Fibroblast of villous mesenchyme (primary cell): ENCODE results near the gene RPE65. TPM values are rescaled to one million over a fixed set of nuclear protein-coding genes. Genes with fewer than 3 reads are reported as not detected.

Source experiments
- DNase-seq: peaks from one replicate; pipeline ENCODE4 v3.0.0-alpha.2; 2010; ENCODE audit warnings: low read depth
- H3K4me3 ChIP-seq: 2 replicates; pipeline ENCODE4 v1.5.1; 2011; ENCODE audit warnings: low read depth, mild to moderate bottlenecking, low read length
- CTCF ChIP-seq: IDR thresholded peaks from 2 replicates; pipeline ENCODE4 v1.5.1; 2012; ENCODE audit warnings: low read depth, mild to moderate bottlenecking, low read length; ENCODE audit not compliant: insufficient read depth
- total RNA-seq: library from RNA; depleted of rRNA; stranded (reverse); fragments of >200 nt; gene quantifications from 2 replicates; pipeline ENCODE4 v1.2.3, GENCODE V29; 2012

The RPE65 gene
- total RNA-seq, 1 donor: not detected

DNA sequence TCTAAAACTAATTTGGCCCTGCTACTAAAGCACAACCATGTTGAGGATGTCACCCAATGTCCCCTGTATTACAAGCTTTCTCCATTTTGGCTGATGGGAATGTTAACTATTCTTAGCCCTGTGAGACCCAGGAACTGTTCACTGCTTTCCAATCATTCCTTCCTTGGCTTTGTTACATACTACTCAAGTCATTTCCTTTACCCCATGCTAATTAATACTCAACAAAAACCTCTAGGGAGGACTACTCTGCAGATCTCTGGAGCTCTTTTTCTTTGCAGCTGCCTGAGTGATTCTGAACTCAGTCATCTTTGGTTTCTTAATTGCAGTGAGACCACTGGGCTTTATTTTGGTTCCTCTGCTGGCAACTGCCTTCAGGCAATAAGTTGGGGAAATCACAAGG, 23.3 kb upstream of the RPE65 start:
- H3K4me3 ChIP-seq: no peak overlapping the region
- DNase-seq: no peak
- no peak for TF ChIP-seq CTCF

GRCh38 chr1:68470388-68470970, 20.7 kb upstream of the RPE65 start:
- DNase-seq: peak; percentile 34
- peak; percentile 74 for TF ChIP-seq CTCF

DNA sequence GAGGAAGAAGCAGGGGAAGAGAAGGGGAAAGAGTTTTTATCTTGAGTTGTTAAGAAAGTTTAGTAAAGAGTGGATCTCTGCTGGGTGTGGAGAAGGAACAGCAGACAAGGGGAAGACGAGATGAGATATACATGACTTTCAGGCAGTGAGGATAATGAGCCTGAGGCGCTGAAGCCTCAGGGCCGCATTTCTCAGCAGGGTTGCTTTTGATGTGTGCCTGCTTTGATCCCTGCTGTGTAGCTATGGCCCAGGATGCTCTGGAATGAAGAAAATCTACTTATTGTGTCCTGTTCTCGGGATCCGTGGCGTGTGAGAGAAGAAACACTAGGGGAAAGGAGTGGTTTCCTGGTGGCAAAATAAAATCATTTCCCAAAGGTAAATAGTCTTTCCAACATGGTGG, 15.1 kb upstream of the RPE65 start:
- no peak overlapping the region for H3K4me3 ChIP-seq
- TF ChIP-seq CTCF: no peak
- DNase-seq: no peak

More at GRCh38 chr1:68470388-68470970, 20.7 kb upstream of the RPE65 start:
- no peak overlapping the region for H3K4me3 ChIP-seq

DNA sequence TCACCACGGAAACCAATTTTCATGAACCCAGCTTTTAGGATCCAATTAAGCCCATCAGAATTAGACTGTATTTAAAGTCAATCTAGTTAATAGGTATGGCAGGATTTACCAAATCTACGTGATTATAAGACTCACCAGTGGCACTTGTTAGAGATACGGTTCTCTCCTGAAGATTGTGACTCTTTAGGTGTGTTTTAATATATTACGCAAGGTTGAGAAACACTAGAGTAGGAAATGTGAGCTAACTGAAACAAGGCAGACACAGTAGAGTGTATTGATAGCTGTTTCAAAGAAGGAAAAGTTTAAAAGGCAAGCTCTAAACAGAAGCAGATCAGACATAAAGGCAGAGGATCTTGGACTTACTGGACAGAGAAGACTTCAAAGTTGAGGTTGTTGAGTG, 11.2 kb upstream of the RPE65 start:
- no peak overlapping the region for H3K4me3 ChIP-seq
- DNase-seq: no peak
- TF ChIP-seq CTCF: no peak

DNA sequence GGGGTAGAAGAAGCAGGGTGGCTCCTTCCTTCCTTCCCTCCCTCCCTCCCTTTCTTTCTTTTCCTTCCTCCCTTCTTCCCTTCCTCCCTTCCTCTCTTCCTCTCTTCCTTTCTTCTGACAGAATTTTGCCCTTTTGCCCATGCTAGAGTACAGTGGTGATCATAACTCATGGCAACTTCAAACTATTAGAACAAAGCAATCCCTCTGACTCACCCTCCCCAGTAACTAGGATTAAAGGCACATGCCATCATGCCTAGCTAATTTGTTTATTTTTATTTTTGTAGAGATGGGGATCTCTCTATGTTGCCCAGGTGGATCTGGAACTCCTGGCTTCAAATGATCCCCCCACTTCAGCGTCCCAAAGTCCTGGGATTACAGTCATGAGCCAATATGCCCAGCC, 10.0 kb upstream of the RPE65 start:
- TF ChIP-seq CTCF: no peak
- DNase-seq: peak; percentile 3
- no peak overlapping the region for H3K4me3 ChIP-seq

DNA sequence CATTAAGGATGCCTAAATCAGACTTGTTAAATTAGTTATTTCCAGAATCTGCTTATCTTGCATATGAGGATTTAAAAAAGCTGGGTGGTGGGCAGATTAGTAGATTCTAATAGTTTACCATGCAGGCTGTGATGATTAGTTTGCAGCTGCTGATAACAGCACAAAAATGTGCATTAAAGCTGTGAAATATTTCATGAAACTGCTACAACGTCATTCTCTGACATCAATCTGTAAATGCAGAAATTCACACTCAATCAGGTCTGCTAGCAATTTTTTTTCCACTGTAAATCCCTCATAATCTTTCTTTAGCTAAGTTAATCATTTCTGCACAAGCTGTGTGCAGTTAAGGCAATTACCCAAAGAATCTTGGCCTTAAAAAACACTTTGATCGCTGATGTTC, 9.3 kb upstream of the RPE65 start:
- TF ChIP-seq CTCF: no peak
- DNase-seq: no peak
- no peak overlapping the region for H3K4me3 ChIP-seq

DNA sequence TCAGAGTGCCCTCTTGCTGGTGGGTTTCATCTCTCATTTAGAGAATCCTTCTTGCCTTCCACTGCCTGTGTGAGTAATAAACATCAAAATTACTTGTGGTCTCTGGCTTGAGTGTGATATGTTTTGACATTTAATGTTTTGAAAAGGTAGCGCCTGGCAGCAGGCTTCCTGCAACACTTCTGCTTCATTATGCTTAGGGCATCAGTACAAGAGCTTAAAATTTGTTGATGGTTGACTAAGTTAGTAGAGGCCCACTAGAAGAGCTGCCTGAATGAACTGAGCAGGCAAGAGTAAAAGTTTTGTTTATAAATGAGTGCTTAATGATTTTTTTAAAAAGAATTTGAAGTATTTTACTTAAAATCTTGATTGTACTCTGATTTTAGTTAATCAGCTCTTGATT, 6.4 kb upstream of the RPE65 start:
- DNase-seq: no peak

More for the DNA sequence above, 6.4 kb upstream of the RPE65 start:
- no peak overlapping the region for H3K4me3 ChIP-seq
- no peak for TF ChIP-seq CTCF
